NCI-H1092 (cell line): Measurements from ENCODE around the gene MYO1F.

Experiments used
- DNase-seq: peaks from one replicate; lab custom pipeline; 2025; lab: John Stamatoyannopoulos, UW

MYO1F gene

DNA sequence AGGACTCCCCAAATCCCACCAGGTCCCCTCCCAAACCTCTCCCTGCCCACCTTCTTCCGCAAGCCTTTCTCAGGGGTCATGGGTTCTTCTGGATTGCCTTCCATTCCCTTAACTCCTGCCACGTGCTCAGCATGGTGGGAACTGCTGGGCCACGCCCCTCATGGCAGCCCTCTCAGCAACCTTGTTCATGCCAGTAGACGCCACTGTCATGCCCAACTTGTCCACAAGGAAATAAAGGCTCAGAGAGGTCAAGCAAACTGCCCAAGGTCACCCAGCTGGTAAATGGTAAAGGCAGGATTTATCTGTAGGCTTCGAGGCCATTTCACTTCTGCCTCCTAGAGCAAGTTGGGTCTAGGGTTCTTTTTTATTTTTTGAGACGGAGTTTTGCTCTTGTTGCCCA lies 85.7 kb downstream of the MYO1F start:
- no peak for DNase-seq

DNA sequence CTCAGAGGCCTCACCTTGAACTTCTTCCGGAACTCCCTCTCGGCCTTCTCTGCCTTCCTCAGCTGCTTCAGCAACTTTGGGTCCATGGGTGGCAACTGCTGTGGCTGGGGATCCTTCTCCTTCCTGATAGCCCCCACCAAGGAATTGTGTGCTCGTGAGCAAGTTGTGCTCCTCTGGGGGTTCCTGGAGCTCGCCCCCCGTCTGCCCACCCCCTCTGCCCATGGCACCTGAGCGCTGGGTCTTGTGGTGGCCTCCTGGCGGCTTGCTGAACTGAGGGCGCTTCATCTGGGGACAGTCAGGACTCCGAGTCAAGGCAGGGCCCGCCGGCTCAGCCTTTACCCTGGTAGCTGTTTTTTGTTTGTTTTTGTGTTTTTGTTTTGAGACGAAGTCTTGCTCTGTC lies 86.4 kb downstream of the MYO1F start:
- no peak for DNase-seq

DNA sequence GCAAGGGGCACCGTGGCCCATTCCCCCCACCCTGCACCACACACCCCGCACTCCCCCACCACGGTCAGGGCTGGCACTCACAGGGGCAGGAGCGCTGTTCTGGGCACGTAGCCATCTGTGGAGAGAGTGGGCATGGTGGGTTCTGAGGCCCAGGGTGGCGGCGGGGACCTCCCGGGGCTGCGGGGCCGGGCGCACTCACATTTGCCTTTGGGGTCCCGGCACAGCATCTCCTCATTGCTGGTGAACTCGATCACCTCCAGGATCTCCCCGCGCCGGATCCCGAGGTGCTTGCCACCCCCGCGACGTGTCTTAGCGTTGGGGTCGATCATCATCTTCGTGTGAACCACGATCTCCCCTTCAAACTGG lies 86.9 kb downstream of the MYO1F start:
- DNase-seq: no peak

DNA sequence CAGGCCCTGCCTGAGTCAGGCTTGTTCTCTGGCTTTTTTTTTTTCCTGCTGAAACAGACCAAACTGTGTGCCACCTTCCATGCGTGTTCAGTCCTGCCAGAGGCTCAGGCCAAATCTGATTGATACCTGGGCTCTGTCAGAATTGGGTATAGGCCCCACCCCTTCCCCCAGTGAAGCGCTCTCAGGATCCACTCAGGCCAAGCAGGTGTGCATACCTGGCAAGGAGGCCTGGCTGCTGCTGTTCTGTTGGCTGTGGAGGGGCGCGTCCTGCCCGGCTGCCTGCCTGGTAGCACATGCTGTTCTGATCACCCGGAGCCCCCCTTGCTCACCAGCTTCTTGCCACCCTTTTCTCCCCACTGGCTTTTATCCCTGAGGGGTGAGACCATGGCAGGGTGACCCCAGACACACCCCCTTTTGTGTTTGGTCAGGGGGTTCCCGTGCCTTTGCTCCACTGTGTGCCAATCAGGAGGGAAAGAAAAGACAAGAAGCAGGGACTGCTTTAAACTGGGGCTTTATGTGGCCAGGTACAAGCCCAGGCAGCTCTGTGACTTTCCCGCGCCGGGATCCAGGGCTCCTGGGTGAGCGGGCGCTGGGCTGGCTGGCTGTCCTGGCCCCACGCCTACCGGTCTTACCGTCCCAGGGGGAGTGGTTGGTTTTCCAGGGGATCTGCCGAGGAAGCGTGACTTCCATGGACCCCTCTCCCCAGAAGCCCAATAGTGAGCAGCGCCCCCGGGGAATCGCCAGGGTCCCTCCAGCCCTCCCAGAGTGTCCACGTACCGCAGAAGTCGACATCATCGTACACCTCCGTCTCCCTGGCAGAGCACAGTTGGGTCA lies 87.5 kb downstream of the MYO1F start:
- DNase-seq: no peak

DNA sequence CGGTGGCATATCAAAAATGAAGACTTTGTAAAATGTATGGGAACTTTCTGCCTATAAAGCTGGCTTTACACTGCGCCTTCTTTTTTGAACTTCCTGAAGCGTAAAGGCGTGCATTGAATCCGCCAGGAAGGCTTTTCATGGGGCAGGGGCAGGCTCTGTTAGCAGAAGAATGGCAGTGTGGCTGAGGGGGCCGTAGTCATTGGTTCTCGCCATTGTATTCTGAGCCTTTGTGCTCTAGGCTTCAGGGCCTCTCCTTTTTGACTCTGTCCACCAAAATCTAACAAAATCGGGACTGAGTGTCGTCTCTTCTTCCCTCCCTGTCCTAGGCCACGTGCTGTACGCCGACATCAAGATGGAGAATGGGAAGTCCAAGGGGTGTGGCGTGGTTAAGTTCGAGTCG lies 88.9 kb downstream of the MYO1F start:
- no peak for DNase-seq

DNA sequence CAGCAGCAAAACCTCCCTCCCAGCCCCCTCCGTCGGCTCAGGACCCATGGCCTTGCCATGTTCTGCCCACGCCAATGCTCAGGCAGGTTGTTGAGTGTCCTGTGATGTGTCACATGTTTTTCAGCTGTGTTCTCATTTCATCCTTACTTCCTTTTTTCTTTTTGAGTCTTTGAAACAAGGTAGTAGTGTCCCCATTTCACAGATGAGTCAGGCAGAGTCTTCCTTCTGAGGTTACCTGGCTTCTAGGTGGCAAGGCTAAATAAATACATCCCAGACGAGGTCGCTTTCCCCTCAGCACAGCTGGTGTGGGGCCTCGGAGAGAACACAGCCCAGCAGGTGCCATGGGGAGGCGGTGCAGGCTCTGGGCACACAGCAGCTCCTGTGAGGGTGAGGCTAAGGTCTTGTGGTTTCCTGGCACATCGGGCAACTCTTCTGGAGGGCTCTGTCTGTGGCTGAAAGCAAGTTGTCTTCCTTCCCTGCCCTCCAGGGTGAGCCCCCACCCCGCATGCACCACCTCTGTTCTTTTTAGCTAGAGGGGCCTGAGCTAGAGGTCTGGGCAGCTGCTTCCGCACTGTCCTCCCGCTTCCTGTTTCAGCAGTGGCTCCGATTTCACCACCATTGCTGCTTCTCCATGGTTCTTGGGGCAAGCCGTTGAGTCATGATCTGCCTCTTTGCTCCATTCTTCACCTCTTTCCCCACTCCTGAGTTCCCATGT lies 89.9 kb downstream of the MYO1F start:
- no peak for DNase-seq

DNA sequence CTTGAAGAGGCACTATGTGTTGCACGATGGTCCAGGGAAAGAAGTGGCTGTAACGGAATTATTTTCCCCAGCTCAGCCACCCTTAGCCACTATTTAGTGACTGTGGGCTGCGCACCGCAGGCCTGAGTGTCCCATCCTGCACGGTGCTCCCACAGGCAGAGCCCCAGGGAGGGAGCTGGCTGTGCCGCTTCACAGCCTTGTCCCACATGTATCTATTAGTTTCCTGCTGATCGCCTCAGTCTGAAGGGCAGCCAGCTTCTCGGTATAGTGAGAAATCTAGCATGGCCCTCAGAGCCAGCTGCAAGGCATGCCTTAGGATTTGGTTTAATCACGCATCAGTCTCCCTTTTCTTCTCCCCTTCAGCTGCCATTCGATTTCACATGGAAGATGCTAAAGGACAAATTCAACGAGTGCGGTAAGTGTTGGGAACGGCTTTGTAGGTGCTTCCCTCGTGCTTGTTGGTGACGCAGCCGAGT lies 90.5 kb downstream of the MYO1F start:
- no peak for DNase-seq

DNA sequence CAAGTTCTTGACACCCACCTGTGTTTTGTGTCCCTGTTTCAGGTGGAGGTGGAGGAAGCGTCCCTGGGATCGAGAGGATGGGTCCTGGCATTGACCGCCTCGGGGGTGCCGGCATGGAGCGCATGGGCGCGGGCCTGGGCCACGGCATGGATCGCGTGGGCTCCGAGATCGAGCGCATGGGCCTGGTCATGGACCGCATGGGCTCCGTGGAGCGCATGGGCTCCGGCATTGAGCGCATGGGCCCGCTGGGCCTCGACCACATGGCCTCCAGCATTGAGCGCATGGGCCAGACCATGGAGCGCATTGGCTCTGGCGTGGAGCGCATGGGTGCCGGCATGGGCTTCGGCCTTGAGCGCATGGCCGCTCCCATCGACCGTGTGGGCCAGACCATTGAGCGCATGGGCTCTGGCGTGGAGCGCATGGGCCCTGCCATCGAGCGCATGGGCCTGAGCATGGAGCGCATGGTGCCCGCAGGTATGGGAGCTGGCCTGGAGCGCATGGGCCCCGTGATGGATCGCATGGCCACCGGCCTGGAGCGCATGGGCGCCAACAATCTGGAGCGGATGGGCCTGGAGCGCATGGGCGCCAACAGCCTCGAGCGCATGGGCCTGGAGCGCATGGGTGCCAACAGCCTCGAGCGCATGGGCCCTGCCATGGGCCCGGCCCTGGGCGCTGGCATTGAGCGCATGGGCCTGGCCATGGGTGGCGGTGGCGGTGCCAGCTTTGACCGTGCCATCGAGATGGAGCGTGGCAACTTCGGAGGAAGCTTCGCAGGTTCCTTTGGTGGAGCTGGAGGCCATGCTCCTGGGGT lies 91.5 kb downstream of the MYO1F start:
- no peak for DNase-seq

DNA sequence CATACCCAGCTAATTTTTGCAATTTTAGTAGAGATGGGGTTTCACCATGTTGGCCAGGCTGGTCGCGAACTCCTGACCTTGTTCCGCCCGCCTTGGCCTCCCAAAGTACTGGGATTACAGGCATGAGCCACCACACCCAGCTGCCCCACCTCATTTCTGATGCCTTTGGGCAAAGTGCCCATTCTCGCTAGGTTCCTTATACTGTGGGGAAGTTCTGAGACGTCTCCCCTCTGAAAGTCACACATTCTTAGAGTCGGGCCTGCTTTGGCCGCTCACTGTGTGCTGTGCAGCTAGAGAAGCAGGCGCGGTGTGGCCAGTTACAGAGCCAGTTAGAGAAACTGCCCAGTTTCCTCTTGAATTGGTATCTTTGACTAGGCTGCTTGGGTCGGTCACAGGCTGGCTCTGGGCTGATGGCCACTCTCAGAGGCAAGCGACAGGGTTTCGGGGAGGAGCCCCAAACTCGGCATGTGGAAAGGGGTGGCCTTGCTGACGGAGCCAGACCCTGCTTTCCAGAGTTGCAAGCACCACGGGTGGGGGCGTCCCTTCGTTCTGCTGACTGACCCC lies 92.8 kb downstream of the MYO1F start:
- DNase-seq: no peak

DNA sequence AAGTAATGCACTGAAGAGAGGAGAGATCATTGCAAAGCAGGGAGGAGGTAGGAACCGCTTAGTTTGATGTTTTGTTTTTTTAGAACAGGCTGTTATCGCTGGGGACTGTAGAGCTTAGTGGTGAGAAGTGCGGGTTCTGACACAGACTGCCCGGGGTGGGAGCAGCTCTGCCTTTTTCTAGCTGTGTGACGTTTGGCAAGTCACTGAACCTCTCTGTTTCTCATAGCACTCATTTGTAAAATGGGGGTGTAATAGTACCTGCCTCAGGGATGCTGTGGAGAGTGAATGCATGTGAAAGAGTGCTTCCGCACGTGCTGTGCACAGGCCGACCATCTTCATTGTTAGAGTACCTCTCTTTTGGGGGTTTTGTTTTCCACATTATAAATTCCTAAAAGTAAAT lies 94.1 kb downstream of the MYO1F start:
- DNase-seq: no peak

DNA sequence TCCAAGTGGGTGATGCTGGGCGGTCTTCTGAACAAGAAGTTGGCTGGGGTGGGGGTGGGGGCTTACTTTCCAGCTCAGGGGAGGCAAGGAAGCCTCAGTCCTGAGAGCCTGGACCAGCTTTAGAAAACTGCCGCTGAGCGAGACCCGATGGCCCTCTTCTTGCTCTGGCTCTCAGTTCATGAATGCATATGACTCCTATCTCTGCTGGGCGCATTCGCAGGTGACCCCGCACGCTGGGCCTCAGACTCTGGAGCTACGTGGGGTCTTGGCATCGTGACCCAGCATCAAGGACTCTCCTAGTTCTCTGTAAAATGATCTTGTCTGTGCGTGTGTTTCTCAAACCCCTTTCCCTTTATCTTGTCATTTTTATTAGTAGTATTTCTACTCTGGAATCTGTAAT lies 94.5 kb downstream of the MYO1F start:
- DNase-seq: no peak

DNA sequence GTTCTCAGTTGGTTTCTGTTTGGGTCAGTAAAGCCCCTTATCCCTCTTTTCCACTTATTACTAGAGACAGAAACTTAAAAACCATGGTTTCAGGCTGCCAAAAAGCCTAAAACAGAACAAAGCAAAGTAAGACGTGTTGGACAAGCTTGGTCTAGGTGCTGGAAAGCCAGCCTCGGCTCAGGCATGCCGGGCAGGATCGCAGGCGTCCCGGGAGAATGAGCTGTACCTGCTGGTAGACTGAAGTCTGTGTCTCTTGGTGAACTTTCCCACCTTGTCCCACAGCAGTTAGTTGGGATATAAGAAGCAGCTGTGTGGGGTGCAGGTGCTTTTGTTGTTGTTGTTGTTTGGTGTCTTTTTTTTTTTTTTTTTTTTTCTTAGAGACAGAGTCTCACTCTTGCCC lies 95.6 kb downstream of the MYO1F start:
- DNase-seq: no peak

DNA sequence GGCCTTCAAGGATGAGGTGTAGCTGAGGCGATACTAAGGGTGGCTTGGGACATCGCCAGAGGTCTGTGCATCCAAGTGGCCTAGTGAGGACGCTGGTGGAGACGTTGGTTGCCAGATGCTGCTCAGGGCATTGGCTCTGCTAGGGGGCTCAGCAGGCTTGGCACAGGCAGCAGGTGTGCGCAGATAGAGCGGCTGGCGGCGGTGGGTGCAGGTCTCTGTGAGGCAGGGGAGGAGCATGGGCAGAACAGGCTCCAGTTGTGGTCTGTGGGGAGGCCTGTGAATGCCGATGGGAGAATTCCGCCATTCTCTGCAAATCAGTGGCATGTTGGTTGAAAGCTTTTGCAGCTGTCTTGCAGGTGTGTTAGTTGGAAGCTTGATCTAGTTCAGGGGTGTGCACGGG lies 96.0 kb downstream of the MYO1F start:
- no peak for DNase-seq

DNA sequence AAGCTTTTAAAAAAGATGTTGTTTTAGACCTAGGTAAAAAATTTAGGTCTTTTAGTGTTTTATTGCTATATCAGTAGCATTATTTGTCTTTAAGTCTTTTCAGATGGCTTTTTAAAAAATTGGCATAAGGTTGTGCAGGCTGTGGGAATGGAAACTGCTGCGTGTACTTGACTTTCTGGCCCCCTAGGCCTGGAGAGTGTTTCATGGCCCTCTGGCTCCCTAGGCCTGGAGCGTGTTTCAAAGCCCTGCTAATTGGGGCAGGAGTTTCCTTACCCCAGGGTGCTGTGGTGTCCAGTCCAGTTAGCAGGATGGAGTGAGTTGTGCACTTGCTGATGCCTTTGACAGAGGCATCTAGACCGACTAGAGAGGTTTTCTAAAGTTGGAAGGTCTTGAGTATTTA lies 98.6 kb downstream of the MYO1F start:
- no peak for DNase-seq

DNA sequence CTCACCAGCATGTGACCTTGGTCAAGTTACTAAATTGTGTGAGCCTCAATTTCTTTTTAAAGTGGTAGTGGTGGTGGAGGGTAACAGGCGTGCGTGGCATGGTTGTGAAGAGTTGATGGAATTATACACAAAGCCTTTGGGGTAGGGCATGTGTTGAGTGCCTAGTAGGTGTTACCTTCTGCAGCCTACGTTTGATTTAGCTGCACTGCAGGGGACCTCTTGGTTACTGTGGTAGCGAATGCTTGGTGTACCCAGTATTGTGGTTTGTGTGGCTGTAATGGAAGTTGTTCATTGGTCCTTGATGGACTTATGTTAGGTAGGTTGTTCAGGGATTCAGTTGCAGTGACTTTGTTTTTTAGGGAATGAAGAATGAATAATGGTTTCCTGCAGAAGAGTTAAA lies 99.4 kb downstream of the MYO1F start:
- DNase-seq: no peak

DNA sequence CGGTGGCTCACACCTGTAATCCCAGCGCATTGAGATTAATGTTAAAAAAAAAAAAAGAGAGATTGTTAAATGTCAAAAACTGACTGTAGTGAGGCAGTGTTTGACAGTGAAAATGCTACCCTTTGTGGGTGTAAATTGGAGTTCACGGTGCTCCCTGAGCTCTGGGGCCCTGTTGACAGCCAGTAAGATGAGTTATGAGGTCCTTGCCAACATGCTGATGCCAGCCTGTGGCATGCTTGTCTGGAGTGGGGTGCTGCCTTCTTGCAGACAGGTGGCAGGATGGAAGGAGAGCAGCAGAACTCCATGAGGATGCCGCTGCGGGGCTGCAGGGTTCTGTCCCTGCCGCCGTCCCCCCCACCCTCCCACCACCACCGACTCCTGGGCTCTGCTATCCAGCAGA lies 100.7 kb downstream of the MYO1F start:
- no peak for DNase-seq

DNA sequence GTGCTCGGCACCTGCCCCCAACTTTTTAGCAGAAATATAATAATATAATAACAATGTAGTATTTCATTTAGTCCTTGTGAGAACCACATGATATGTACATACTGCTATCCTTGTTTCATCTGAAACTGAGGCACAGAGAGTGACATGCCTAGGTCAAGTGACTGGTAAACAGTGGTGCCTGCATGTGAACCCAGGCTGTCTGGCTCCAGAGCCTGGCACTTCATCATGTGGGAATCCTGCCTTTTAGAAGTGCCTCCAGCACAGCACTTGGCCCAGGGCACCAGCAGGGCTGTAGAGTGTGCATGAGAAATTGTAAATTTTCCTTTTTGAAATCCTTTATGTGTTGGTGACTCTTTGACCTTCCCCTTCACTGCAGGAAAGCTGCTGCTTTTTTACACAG lies 102.2 kb downstream of the MYO1F start:
- no peak for DNase-seq

DNA sequence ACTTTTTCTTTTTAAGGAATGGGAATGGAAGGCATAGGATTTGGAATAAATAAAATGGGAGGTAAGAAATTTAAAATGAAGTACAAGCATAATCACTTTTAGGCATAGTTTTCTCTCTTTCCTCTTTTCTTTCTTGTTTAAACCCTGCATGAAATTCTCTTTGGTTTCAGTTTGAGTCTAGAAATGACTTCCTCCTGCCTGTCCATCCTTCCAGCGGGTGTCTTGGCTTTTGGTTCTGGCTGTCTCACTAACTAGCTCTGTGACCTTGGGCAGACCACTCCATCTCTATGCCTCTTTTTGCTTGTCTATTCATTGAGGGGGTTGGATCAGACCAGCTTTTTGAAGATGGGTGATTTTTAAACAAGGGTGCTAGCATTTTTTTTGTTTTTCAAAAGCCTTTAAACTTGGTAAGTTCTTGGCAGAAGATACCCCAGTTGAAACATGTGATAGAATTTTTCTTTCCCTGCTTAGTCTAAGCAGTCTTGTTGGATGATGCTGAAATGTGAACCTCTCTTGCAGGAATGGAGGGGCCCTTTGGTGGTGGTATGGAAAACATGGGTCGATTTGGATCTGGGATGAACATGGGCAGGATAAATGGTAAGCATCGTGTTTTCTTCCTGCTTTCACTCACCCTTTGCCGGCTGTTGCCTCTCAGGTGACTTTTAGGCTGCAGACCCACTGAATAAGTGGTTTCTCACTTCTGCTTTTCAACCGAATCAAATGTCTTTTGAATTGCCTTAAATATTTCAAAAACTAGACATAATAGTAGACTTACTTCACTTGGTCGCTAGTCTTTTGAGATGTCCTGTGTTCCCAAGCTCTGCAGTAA lies 103.4 kb downstream of the MYO1F start:
- no peak for DNase-seq
